ENCODE data around the gene SH2B3.

The SH2B3 gene

DNA sequence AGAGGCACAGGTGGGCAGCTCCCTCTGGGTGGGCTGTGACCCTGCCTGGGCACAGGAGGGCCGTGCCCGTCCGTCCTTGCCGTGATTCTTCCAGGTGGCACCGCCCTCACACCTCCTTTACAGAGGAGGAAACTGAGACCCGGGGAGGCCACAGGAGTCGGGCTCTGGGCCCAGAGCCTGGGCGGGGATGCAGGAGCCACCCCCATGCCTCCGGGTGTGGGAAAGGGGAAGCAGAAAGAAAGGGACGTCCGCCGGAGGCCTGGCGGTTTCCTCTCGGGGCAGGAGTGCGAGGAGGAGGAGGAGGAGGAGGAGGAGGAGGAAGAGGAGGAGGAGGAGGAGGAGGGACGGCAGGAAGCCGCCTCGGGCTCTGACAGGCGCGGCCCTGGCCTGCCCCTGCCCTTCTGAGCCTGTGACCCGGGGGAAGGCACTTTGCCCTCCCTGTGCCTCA is 23.0 kb downstream of the SH2B3 start:
- DNase-seq (ENCODE audit: low spot score): no peak

DNA sequence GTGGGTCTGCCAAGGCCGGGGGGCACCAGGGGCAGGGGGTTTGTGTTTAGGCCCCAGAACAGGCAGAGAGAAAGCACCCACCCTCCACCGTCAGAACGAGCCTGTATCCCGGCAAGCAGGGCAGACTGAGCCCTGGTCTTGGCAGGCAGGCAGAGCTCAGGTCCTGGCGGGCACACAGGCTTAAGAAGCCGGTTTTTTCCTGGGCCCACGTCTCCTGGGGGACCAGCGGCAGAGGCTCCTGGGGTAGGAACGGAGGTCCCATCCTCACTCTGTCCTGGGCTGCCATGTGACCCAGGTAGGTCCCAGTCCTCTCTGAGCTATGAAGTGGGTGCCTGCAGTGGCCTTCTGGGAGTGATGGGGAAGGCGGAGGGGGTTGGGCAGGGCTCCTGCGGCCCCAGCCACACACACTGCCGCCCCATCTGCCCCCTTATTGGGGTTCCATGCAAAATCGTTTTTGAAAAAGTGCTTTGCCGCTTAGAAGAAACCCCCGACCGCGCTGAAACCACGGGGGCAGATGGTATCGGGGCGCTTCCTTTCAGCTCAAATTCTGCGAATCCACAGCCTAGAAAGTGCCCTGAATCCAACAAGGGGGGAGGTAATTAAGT is 24.2 kb downstream of the SH2B3 start:
- no peak for DNase-seq (ENCODE audit: low spot score)

DNA sequence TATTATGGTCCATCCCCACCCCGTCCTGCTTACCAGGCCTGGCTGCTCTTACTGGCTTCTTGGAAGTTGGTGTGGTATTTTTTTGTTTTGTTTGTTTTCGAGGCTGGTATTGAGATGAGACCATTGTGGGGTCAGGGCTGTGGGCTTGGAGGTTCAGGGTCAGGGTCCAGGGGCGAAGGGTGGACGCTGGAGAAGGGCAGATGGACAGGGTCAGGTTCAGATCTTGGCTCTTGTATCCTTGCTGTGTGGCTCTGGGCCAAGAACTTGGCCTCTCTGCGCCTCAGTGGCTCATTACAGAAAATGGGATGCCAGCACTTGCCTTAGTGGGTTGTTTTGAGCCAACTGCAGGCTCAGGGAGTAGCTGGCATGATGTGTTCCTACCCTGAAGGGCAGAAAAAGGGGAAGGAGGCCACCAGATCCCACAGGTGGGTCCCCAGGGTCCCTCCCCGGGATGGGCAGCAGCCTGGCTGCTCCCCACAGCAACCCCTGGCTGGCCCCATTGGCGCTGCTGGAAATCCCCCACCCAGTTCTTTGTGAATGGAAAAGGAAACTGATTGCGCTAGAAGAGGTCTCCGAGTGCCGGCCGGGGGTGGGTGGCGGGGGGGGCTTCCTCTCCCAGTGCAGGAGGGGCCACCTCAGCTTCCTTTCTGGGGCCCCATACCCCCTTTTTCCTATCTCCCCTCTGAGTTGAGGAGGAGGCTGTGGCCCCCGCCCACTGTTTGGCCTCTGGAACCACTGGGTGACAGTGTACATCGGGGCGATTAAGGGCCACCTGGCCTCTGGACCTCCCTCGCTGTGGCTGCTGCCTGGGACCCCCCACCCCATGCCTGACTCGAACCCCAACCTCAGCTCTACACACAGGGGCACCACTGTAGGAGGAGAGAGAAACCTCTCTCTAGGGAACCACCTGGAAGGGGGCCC is 25.0 kb downstream of the SH2B3 start:
- no peak for DNase-seq (ENCODE audit: low spot score)

DNA sequence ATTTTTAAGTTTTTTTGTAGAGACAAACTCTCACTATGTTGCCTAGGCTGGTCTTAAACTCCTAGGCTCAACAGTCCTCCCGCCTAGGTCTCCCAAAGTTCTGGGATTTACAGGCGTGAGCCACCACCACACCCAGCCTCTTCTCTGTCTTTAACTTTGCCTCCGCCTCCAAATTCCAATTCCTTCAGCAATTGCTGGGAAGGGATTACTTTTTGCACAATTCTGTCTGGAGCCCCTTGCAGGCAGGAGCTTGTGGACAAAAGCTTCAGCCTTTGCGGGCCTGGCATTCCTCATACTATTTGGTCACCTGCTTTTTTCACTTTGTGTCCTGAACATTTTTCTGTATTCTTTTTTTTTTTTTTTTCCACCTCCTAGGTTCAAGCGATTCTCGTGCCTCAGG is 26.0 kb downstream of the SH2B3 start:
- DNase-seq (ENCODE audit: low spot score): no peak

- no peak for DNase-seq (ENCODE audit: low spot score)
Measured at GRCh38 chr12:111434049-111434448, 28.3 kb downstream of the SH2B3 start.

DNA sequence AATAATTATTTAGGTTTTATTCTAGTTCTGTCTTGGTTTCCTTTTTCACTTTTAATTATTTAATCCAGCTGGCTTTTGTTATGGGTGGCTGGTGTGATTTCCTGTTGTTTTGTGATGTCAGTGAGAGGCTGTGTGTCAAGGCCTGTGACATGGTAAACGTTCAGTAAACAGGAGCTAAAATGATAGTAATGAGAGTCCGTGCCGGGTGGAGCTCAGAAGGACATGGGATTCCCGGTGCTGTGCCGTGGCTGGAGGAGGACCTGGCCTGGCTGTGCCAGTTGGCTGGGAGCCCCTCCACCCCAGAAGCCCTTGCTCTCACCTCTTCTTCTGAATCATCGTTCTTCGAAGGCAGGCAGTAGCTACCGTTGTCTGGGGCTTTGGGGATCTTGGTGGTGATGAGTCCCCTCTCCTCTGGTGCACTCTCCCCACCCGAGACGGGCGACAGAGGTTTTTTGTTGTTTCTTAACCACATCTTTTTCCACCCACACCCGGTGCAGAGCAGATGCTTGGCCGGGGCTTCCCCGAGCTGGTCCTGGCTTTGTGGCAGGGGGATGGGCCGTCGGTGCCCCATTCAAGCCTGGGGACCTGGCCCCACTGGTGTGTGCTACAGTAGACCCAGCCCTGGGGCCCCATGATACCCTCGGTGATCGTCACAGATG is 29.1 kb downstream of the SH2B3 start:
- peak; percentile 22 for DNase-seq (ENCODE audit: low spot score)

GRCh38 chr12:111435661-111436201 is 30.0 kb downstream of the SH2B3 start:
- peak; percentile 78 for DNase-seq (ENCODE audit: low spot score)

- DNase-seq (ENCODE audit: low spot score): no peak
Measured at GRCh38 chr12:111436266-111436665, 30.5 kb downstream of the SH2B3 start.

GRCh38 chr12:111436811-111437210 is 31.1 kb downstream of the SH2B3 start:
- DNase-seq (ENCODE audit: low spot score): no peak

DNA sequence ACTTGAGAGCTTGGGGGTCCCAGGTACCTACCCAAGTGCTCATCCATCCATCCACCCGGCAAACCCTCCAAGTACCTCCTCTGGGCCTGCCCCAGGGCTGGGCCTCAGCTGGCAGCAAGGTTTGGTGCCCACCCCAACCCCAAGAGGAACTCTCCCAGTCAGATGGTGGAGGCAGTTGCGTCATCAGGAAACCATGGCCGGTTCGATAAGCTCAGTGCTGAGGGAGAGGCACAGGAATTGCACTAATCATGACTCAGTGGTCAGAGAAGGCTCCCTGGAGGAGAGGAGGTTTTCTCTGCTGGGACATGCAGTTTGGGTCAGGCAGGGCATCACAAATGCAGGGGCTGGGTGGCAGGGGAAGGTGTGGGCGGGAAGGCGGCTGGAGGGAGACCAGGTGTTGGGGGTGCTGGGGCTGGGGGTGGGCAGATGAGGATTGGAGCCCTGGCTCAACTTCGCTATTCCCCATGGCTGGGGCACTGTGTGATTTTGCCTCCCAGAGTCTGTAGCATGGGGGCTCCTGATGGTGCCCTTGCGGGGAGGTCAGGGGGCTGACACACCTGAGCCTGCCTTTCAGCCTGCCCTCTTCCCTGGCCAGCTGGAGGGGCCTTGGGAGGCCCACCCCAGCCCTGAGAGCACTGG is 32.2 kb downstream of the SH2B3 start:
- DNase-seq (ENCODE audit: low spot score): no peak

DNA sequence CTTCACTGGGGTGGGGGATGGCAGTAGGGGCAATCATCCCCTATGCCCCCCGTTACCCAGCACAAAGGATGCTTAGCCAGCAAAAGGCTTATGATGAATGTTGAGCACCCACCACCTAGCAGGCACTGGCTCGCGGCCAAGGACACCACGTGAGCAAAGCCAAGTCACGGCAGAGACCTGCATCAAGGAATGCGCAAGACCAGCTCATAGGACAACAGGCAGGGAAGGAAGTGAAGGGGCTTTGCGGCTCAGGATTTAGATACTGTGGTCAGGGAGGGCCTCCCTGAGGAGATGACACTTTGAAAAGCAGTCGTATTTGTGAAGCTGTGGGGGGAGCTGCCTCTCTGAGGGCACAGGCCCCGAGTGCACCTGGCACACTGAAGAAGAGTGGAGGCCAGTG is 32.8 kb downstream of the SH2B3 start:
- no peak for DNase-seq (ENCODE audit: low spot score)

DNA sequence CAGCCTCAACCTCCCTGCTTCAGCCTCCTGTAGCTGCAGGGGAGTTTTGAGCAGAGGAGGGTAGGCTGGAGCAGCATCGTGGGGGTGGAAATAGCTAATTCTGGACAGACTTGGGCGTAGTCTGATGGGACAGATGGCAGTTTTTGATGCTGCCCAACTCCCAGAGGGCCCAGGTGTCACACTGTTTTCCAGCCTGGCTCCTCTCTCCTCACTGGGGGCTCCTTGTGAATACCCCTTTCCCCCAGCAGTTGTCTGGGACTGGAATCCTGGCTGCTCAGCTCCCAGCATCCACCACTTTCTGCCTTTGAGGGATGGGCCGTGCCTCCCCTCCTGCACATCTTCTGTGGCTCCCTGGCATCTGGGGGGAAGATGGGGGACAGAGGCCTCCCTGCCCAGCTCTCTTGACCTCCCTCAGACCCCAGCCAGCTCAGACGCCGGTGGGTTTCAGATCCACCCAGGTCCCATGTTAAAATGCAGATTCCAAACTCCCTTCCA is 34.0 kb downstream of the SH2B3 start:
- no peak for DNase-seq (ENCODE audit: low spot score)

GRCh38 chr12:111440152-111440551 is 34.4 kb downstream of the SH2B3 start:
- no peak for DNase-seq (ENCODE audit: low spot score)

DNA sequence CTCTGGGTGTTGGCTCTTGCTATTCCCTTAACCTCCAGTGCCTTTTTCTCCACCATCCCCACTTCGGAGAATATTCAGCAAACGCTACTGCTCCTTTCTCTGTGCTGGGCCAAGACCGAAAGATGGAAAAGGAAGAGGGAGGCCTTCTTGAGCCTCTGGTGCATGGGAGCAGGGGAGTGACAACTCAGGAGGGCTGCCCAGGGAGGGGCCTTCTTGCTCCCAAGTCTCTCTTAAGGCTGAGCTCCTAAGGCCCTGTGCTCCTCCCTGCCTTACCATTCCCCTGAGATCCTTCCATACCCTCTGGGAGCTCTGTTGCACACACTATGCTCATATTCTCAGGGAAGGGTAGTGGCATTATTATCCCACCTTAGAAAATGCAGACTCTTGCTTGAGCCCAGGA is 34.9 kb downstream of the SH2B3 start:
- DNase-seq (ENCODE audit: low spot score): no peak

- DNase-seq (ENCODE audit: low spot score): no peak
Measured at GRCh38 chr12:111441107-111441928, 35.6 kb downstream of the SH2B3 start.

DNA sequence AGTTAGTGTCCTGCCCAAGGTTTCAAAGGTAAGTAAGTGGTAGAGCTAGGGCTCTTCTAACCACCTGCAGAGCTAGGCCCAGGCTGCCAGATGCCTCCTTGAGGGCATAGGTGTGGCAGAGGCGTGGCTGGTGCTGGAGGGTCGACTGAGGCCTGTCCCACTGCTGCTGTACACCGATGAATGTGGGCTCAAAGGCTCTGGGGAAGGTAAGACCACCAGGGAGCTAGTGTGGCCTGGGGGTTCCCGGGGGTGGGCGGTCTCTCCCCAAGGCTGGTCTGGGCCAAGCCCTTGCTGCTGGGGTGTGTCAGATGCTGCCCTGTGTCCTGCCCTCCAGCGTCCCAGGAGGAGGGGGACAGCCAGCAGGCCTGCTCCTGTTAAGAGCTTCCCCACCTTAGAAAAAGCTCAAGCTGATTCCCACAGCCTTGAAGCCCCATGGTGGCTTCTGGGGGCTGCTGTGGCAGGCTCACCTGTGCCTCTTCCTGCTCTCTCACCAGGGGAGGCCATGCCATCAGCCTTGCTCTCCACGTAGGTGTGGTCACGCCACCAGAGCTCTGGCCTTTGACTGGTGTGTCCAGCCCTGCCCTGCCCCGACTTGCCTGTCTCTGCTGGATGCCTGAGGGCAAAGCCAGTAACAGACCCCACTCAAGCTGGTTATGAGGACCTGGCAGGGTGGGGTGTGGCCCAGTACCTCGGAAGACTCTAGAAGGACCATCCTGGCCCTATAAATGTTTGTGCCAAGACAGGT is 36.8 kb downstream of the SH2B3 start:
- no peak for DNase-seq (ENCODE audit: low spot score)

DNA sequence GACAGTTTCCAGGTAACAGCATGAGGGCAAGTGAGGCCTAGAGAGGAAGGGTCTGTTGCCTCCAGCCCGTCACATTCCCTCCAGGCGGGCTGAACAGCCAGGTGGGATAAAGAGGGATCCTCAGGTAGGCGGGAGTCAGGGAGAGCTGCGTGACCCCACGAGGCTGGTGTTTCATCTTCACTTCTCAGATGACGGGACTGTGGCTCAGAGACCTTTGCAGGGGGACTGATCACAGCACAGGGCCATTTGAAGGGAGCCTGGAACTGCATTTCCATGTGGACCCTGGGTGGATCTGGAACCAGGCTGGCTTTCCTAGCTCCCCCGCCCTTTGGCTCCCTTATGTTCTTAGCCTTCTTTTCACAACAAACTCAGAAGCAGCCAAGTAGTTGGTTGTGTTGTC is 37.4 kb downstream of the SH2B3 start:
- DNase-seq (ENCODE audit: low spot score): no peak

DNA sequence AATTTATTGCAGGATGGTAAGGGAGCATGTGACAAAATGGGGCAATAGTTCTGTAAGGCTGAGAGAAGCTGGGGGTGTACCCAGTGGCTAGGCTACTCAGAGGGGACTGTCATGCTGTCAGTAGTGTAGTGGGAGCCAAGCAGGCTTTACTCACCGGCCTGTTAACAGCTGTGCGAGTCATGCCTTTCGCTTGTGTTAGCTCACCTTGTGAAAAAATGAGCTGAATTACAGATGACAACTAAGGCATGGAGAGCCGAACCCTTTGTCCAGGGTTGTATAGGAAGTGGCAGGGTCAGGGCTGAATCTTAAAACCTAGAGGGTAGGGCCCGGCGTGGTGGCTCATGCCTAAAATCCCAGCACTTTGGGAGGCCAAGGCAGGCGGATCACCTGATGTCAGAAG is 37.9 kb downstream of the SH2B3 start:
- DNase-seq (ENCODE audit: low spot score): peak; percentile 52

GRCh38 chr12:111444314-111444924 is 38.7 kb downstream of the SH2B3 start:
- peak; percentile 89 for DNase-seq (ENCODE audit: low spot score)
